ENCODE results near the gene BTD. TPM values are rescaled to one million over a fixed set of nuclear protein-coding genes. Genes with fewer than 3 reads are reported as not detected.

Gene BTD
- total and polyA plus RNA-seq, 2 experiments from 2014 or later, result 17.8 to 20.0 TPM

DNA sequence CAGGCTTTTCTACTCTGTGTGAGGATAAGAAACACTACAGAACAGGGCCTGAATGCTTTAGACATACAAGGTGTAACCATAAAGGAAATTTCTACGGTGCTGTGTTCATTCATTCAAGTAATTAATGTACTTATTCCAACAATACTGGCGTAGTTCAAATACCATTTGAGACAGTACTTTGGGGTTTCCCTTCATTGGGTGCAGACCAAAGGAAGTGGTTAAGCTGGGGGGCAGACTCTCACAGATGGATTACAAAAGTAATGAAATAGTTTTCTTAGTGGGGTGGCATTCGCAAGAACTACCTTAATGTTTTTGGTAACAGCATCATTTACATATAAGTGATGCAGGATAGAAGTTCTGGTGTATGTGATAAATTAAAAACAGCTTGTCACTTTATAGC lies 65.9 kb downstream of the BTD start:
- no peak for DNase-seq (ENCODE audit: low spot score)
- Histone ChIP-seq H3K79me2 (replicated peaks; ENCODE audit: insufficient read depth) (no peaks in the 10 kb centered on the region), H3K36me3 (ENCODE audit: insufficient read depth) (peaks cover 8% of the 10 kb centered on the region; the same call in 1 of the 2 replicates), H3F3A (replicated peaks; ENCODE audit: low read depth) (no peaks in the 10 kb centered on the region), H3K9me2 (ENCODE audit: insufficient read depth) (no peaks in the 10 kb centered on the region), H3K4me3 (no peak overlapping the region), H3K4me2 (no peak overlapping the region), H3K27me3 (ENCODE audit: insufficient read depth) (no peaks in the 10 kb centered on the region), H3K4me1 (ENCODE audit: insufficient read depth) (peaks cover 32% of the 10 kb centered on the region), H4K20me1 (replicated peaks; ENCODE audit: insufficient read depth) (no peaks in the 10 kb centered on the region; the same call in 1 of the 2 replicates), H2AFZ (no peak overlapping the region), H3K27ac (ENCODE audit: low read depth) (no peak overlapping the region)
- ATAC-seq, result no peak
- H3K27me3 Mint-ChIP-seq (ENCODE audit: insufficient read depth, low read depth, poor library complexity), result no peaks in the 10 kb centered on the region
- TF ChIP-seq ZNF331 (CRISPR knock-in tag; IDR thresholded peaks at IDR 0.05; ENCODE audit: low read depth) (no peak), STAT1 (IDR thresholded peaks at IDR 0.05; ENCODE audit: unreplicated experiment) (no peak), JUNB (IDR thresholded peaks at IDR 0.05; ENCODE audit: unreplicated experiment) (no peak), POLR2AphosphoS5 (IDR thresholded peaks at IDR 0.05; ENCODE audit: low read depth) (no peak), ZNF114 (CRISPR knock-in tag; IDR thresholded peaks at IDR 0.05) (no peak), EZH2phosphoT487 (IDR thresholded peaks at IDR 0.05; ENCODE audit: unreplicated experiment) (no peak), CREB1 (CRISPR knock-in tag; IDR thresholded peaks at IDR 0.05; ENCODE audit: low read depth) (no peak), NANOG (IDR thresholded peaks at IDR 0.05; ENCODE audit: borderline replicate concordance) (no peak), EZH2 (IDR thresholded peaks at IDR 0.05; ENCODE audit: low read depth, unreplicated experiment) (no peak)
- TF ChIP-seq, protein P1, sequence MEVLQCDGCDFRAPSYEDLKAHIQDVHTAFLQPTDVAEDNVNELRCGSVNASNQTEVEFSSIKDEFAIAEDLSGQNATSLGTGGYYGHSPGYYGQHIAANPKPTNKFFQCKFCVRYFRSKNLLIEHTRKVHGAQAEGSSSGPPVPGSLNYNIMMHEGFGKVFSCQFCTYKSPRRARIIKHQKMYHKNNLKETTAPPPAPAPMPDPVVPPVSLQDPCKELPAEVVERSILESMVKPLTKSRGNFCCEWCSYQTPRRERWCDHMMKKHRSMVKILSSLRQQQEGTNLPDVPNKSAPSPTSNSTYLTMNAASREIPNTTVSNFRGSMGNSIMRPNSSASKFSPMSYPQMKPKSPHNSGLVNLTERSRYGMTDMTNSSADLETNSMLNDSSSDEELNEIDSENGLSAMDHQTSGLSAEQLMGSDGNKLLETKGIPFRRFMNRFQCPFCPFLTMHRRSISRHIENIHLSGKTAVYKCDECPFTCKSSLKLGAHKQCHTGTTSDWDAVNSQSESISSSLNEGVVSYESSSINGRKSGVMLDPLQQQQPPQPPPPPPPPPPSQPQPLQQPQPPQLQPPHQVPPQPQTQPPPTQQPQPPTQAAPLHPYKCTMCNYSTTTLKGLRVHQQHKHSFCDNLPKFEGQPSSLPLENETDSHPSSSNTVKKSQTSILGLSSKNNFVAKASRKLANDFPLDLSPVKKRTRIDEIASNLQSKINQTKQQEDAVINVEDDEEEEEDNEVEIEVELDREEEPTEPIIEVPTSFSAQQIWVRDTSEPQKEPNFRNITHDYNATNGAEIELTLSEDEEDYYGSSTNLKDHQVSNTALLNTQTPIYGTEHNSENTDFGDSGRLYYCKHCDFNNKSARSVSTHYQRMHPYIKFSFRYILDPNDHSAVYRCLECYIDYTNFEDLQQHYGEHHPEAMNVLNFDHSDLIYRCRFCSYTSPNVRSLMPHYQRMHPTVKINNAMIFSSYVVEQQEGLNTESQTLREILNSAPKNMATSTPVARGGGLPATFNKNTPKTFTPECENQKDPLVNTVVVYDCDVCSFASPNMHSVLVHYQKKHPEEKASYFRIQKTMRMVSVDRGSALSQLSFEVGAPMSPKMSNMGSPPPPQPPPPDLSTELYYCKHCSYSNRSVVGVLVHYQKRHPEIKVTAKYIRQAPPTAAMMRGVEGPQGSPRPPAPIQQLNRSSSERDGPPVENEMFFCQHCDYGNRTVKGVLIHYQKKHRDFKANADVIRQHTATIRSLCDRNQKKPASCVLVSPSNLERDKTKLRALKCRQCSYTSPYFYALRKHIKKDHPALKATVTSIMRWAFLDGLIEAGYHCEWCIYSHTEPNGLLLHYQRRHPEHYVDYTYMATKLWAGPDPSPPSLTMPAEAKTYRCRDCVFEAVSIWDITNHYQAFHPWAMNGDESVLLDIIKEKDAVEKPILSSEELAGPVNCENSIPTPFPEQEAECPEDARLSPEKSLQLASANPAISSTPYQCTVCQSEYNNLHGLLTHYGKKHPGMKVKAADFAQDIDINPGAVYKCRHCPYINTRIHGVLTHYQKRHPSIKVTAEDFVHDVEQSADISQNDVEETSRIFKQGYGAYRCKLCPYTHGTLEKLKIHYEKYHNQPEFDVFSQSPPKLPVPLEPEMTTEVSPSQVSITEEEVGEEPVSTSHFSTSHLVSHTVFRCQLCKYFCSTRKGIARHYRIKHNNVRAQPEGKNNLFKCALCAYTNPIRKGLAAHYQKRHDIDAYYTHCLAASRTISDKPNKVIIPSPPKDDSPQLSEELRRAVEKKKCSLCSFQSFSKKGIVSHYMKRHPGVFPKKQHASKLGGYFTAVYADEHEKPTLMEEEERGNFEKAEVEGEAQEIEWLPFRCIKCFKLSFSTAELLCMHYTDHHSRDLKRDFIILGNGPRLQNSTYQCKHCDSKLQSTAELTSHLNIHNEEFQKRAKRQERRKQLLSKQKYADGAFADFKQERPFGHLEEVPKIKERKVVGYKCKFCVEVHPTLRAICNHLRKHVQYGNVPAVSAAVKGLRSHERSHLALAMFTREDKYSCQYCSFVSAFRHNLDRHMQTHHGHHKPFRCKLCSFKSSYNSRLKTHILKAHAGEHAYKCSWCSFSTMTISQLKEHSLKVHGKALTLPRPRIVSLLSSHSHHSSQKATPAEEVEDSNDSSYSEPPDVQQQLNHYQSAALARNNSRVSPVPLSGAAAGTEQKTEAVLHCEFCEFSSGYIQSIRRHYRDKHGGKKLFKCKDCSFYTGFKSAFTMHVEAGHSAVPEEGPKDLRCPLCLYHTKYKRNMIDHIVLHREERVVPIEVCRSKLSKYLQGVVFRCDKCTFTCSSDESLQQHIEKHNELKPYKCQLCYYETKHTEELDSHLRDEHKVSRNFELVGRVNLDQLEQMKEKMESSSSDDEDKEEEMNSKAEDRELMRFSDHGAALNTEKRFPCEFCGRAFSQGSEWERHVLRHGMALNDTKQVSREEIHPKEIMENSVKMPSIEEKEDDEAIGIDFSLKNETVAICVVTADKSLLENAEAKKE (CRISPR knock-in tag; IDR thresholded peaks at IDR 0.05), result no peak
- TF ChIP-seq, protein P2, sequence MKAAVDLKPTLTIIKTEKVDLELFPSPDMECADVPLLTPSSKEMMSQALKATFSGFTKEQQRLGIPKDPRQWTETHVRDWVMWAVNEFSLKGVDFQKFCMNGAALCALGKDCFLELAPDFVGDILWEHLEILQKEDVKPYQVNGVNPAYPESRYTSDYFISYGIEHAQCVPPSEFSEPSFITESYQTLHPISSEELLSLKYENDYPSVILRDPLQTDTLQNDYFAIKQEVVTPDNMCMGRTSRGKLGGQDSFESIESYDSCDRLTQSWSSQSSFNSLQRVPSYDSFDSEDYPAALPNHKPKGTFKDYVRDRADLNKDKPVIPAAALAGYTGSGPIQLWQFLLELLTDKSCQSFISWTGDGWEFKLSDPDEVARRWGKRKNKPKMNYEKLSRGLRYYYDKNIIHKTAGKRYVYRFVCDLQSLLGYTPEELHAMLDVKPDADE (IDR thresholded peaks at IDR 0.05), result no peak
- TF ChIP-seq, protein P3, sequence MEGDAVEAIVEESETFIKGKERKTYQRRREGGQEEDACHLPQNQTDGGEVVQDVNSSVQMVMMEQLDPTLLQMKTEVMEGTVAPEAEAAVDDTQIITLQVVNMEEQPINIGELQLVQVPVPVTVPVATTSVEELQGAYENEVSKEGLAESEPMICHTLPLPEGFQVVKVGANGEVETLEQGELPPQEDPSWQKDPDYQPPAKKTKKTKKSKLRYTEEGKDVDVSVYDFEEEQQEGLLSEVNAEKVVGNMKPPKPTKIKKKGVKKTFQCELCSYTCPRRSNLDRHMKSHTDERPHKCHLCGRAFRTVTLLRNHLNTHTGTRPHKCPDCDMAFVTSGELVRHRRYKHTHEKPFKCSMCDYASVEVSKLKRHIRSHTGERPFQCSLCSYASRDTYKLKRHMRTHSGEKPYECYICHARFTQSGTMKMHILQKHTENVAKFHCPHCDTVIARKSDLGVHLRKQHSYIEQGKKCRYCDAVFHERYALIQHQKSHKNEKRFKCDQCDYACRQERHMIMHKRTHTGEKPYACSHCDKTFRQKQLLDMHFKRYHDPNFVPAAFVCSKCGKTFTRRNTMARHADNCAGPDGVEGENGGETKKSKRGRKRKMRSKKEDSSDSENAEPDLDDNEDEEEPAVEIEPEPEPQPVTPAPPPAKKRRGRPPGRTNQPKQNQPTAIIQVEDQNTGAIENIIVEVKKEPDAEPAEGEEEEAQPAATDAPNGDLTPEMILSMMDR (conservative IDR thresholded peaks at IDR 0.05; ENCODE audit: low read depth in 2 of 2), result no peak
- TF ChIP-seq, protein P4, sequence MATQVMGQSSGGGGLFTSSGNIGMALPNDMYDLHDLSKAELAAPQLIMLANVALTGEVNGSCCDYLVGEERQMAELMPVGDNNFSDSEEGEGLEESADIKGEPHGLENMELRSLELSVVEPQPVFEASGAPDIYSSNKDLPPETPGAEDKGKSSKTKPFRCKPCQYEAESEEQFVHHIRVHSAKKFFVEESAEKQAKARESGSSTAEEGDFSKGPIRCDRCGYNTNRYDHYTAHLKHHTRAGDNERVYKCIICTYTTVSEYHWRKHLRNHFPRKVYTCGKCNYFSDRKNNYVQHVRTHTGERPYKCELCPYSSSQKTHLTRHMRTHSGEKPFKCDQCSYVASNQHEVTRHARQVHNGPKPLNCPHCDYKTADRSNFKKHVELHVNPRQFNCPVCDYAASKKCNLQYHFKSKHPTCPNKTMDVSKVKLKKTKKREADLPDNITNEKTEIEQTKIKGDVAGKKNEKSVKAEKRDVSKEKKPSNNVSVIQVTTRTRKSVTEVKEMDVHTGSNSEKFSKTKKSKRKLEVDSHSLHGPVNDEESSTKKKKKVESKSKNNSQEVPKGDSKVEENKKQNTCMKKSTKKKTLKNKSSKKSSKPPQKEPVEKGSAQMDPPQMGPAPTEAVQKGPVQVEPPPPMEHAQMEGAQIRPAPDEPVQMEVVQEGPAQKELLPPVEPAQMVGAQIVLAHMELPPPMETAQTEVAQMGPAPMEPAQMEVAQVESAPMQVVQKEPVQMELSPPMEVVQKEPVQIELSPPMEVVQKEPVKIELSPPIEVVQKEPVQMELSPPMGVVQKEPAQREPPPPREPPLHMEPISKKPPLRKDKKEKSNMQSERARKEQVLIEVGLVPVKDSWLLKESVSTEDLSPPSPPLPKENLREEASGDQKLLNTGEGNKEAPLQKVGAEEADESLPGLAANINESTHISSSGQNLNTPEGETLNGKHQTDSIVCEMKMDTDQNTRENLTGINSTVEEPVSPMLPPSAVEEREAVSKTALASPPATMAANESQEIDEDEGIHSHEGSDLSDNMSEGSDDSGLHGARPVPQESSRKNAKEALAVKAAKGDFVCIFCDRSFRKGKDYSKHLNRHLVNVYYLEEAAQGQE (IDR thresholded peaks at IDR 0.05; ENCODE audit: unreplicated experiment), result no peak
- H3K9me3 Mint-ChIP-seq, result peaks cover 10% of the 10 kb centered on the region; the same call in 2 of the 3 replicates
- peaks cover 19% of the 10 kb centered on the region for H3K4me1 Mint-ChIP-seq
- 0 out of 2 replicates have a peak overlapping the region, but pooled peaks have one; percentile 53 for H3K27ac Mint-ChIP-seq
- H3K36me3 Mint-ChIP-seq (ENCODE audit: low read depth), result peaks cover 22% of the 10 kb centered on the region; the same call in 2 of the 3 replicates
- no peak overlapping the region for H3K4me3 Mint-ChIP-seq
